Smooth muscle cell (in vitro differentiated cells): ENCODE measurements around the gene ZNF718. TPM values are rescaled to one million over a fixed set of nuclear protein-coding genes. Genes with fewer than 3 reads are reported as not detected.

Source experiments
- DNase-seq: peaks from one replicate; lab custom pipeline; 2025; ENCODE audit not compliant: unreplicated experiment; lab: John Stamatoyannopoulos, UW
- H2AFZ ChIP-seq: fragments of 200-600 bp; sonication (generic); 2 replicates; pipeline ENCODE4 v1.6.0; 2016; ENCODE audit warnings: antibody characterized with exemption, low read depth, mild to moderate bottlenecking
- H3F3A ChIP-seq: fragments of 200-600 bp; sonication (generic); 2 replicates; pipeline ENCODE4 v1.6.0; 2017; ENCODE audit warnings: antibody characterized with exemption, low read depth
- H3K27ac ChIP-seq: fragments of 200-600 bp; sonication (generic); 2 replicates; pipeline ENCODE4 v1.5.1; 2016; ENCODE audit warnings: low read depth, mild to moderate bottlenecking
- H3K27me3 ChIP-seq: fragments of 200-600 bp; sonication (generic); 2 replicates; pipeline ENCODE4 v1.6.1; 2016; ENCODE audit warnings: low read depth, mild to moderate bottlenecking
- H3K36me3 ChIP-seq: fragments of 200-600 bp; sonication (generic); 2 replicates; pipeline ENCODE4 v1.5.1; 2016; ENCODE audit warnings: low read depth
- H3K4me1 ChIP-seq: fragments of 200-600 bp; sonication (generic); 2 replicates; pipeline ENCODE4 v1.5.1; 2016; ENCODE audit warnings: low read depth
- H3K4me2 ChIP-seq: fragments of 200-600 bp; sonication (generic); 2 replicates; pipeline ENCODE4 v1.6.0; 2016; ENCODE audit warnings: mild to moderate bottlenecking
- H3K4me3 ChIP-seq: fragments of 200-600 bp; sonication (generic); 2 replicates; pipeline ENCODE4 v1.5.1; 2016; ENCODE audit warnings: mild to moderate bottlenecking
- H3K79me2 ChIP-seq: fragments of 200-600 bp; sonication (generic); 2 replicates; pipeline ENCODE4 v1.6.0; 2016; ENCODE audit warnings: low read depth, mild to moderate bottlenecking
- H3K9ac ChIP-seq: fragments of 200-600 bp; sonication (generic); 2 replicates; pipeline ENCODE4 v1.6.0; 2016; ENCODE audit warnings: low read depth
- H3K9me3 ChIP-seq: fragments of 200-600 bp; sonication (generic); replicated peaks from 2 replicates; pipeline ENCODE4 v1.5.1; 2016; ENCODE audit warnings: low read depth
- H4K20me1 ChIP-seq: fragments of 200-600 bp; sonication (generic); 2 replicates; pipeline ENCODE4 v1.6.0; 2016; ENCODE audit warnings: low read depth
- CTCF ChIP-seq: fragments of 200-600 bp; sonication (generic); IDR thresholded peaks from 2 replicates; pipeline ENCODE4 v1.5.1; 2017; ENCODE audit warnings: borderline replicate concordance, mild to moderate bottlenecking, antibody characterized with exemption; ENCODE audit not compliant: insufficient read depth, poor library complexity, severe bottlenecking
- WGBS: methylation state at CpG from one replicate; pipeline ENCODE4 v1.1.7; 2016; ENCODE audit warnings: low lambda C conversion rate; 5-methylcytosine and 5-hydroxymethylcytosine counted together
- polyA plus RNA-seq: library from polyadenylated mRNA; unstranded; fragments of >200 nt; fragmentation: Nextera tagmentation; extraction: Ambion mirVana; gene quantifications from 2 replicates; pipeline ENCODE4 v1.2.1, GENCODE V29; 2016
- total RNA-seq: library from RNA; depleted of rRNA; stranded (reverse); fragments of >200 nt; gene quantifications from 2 replicates; pipeline ENCODE4 v1.2.3, GENCODE V29; 2014

ZNF718 gene
- total and polyA plus RNA-seq, 2 experiments from 2014 or later = 1.2 to 3.4 TPM

GRCh38 chr4:125833-126232 lies 1.5 kb downstream of the ZNF718 start:
- no peak for TF ChIP-seq CTCF
- Histone ChIP-seq H4K20me1 (no peaks in the 10 kb centered on the region), H3K9me3 (no peaks in the 10 kb centered on the region), H3K4me3 (peak overlapping the region; percentile 86), H3K79me2 (peaks cover 22% of the 10 kb centered on the region), H3K9ac (no peak overlapping the region), H3F3A (no peaks in the 10 kb centered on the region), H2AFZ (peak overlapping the region; percentile 98), H3K27ac (no peak overlapping the region), H3K4me1 (peaks cover 5% of the 10 kb centered on the region), H3K4me2 (peak overlapping the region; percentile 92), H3K27me3 (no peaks in the 10 kb centered on the region), H3K36me3 (no peaks in the 10 kb centered on the region)
- WGBS = 47% methylated on average over 5 of the region's 5 CpGs
- DNase-seq = no peak

- Histone ChIP-seq H3K4me2 (no peak overlapping the region), H3K36me3 (peaks cover 29% of the 10 kb centered on the region), H3K9me3 (peaks cover 12% of the 10 kb centered on the region), H3K27ac (no peak overlapping the region), H3K4me3 (no peak overlapping the region), H3K9ac (no peak overlapping the region), H3K4me1 (no peaks in the 10 kb centered on the region), H3K79me2 (peaks cover 38% of the 10 kb centered on the region), H3K27me3 (no peaks in the 10 kb centered on the region), H2AFZ (no peak overlapping the region), H3F3A (no peaks in the 10 kb centered on the region), H4K20me1 (no peaks in the 10 kb centered on the region)
- WGBS = no CpG with 5 or more reads among the region's 1 CpG
- no peak for TF ChIP-seq CTCF
- DNase-seq = no peak
Observed at GRCh38 chr4:132483-132882, 8.2 kb downstream of the ZNF718 start.

- no peaks in the 10 kb centered on the region for H3K4me1 ChIP-seq
- no peak overlapping the region for H3K9ac ChIP-seq
- H3K27ac ChIP-seq = no peak overlapping the region
- DNase-seq = no peak
- TF ChIP-seq CTCF = no peak
- no peak overlapping the region for H3K4me3 ChIP-seq
- no peak overlapping the region for H2AFZ ChIP-seq
- H3K4me2 ChIP-seq = no peak overlapping the region
- WGBS = 98% methylated on average over 3 of the region's 3 CpGs
- H3K79me2 ChIP-seq = peaks cover 75% of the 10 kb centered on the region
- H3K27me3 ChIP-seq = no peaks in the 10 kb centered on the region
- H3K36me3 ChIP-seq = peaks cover 63% of the 10 kb centered on the region
- no peaks in the 10 kb centered on the region for H3F3A ChIP-seq
- H3K9me3 ChIP-seq = peaks cover 57% of the 10 kb centered on the region
- no peaks in the 10 kb centered on the region for H4K20me1 ChIP-seq
Observed at GRCh38 chr4:138935-139334, 14.6 kb downstream of the ZNF718 start.

GRCh38 chr4:139691-140090 lies 15.4 kb downstream of the ZNF718 start:
- TF ChIP-seq CTCF = no peak
- H3K27me3 ChIP-seq = no peaks in the 10 kb centered on the region
- peaks cover 64% of the 10 kb centered on the region for H3K9me3 ChIP-seq
- no peak for DNase-seq
- H3K9ac ChIP-seq = no peak overlapping the region
- H2AFZ ChIP-seq = no peak overlapping the region
- 98% methylated on average over 8 of the region's 8 CpGs for WGBS
- H3K4me1 ChIP-seq = no peaks in the 10 kb centered on the region
- H3F3A ChIP-seq = no peaks in the 10 kb centered on the region
- H3K79me2 ChIP-seq = peaks cover 73% of the 10 kb centered on the region
- H3K36me3 ChIP-seq = peaks cover 61% of the 10 kb centered on the region
- H3K27ac ChIP-seq = no peak overlapping the region
- H3K4me3 ChIP-seq = no peak overlapping the region
- no peaks in the 10 kb centered on the region for H4K20me1 ChIP-seq
- no peak overlapping the region for H3K4me2 ChIP-seq
